Measurements from ENCODE around the gene HYAL2. TPM values are rescaled to one million over a fixed set of nuclear protein-coding genes. Genes with fewer than 3 reads are reported as not detected.
A peak's percentile ranks its signal among the peaks of the same experiment; 100 is the strongest.

HYAL2 gene
- total RNA-seq, 1 donor from 2014 or later, result 4.2 TPM

DNA sequence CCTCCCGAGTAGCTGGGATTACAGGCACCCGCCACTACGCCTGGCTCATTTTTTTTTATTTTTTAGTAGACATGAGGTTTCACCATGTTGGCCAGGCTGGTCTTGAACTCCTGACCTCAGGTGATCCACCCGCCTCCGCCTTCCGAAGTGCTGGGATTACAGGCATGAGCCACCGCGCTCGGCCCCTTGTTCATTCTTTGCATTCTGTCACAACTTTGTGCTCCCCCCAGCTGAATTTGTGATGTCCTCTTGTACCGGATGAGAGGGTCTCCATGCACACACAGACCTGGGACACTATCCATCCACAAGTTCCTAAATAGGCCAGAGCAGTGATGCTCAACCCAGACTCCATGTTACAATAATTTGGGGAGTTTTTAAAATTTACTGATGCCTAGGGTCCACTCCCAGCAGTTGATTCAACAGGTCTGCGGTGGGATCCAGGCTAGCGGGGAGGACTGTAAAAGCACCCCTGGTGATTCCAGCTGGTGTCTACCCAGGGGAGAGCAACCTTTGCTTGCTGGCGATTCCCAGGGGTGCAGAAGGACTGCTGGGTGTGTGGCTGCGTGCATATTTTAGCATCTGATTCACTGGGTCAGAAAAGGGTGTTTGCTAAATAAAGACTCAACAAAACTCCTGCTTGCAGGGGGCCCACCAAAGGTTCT, 17.1 kb upstream of the HYAL2 start:
- peaks cover 57% of the 10 kb centered on the region for H3K4me1 Mint-ChIP-seq
- ChIA-PET POLR2A (interaction anchor here (0.7 to 6.5 kb wide), 9 partner anchors 9 to 1328 kb away, joined by 5 to 195 read pairs (median 9); partner anchors contain the start of genes CYB561D2, HEMK1, HYAL2 and HYAL3), CTCF (interaction anchor here (1.8 kb wide), 1 partner anchor 11 kb away, joined by 6 read pairs; the partner anchor contains the start of genes CYB561D2 and NPRL2)
- H3K27ac Mint-ChIP-seq, result peak overlapping the region; percentile 98
- no peaks in the 10 kb centered on the region for H3K27me3 Mint-ChIP-seq
- H3K9me3 Mint-ChIP-seq, result no peaks in the 10 kb centered on the region
- DNase-seq (no peak), ATAC-seq (ENCODE audit: low read depth) (no peak)
- intact Hi-C loops (cut with micrococcal nuclease), result loop anchor here (1.0 kb wide), 1 partner anchor 11 kb away; the partner anchor contains the start of genes CYB561D2 and NPRL2
- peaks cover 10% of the 10 kb centered on the region for H3K36me3 Mint-ChIP-seq (ENCODE audit: low read depth)
- TF ChIP-seq, protein P1, sequence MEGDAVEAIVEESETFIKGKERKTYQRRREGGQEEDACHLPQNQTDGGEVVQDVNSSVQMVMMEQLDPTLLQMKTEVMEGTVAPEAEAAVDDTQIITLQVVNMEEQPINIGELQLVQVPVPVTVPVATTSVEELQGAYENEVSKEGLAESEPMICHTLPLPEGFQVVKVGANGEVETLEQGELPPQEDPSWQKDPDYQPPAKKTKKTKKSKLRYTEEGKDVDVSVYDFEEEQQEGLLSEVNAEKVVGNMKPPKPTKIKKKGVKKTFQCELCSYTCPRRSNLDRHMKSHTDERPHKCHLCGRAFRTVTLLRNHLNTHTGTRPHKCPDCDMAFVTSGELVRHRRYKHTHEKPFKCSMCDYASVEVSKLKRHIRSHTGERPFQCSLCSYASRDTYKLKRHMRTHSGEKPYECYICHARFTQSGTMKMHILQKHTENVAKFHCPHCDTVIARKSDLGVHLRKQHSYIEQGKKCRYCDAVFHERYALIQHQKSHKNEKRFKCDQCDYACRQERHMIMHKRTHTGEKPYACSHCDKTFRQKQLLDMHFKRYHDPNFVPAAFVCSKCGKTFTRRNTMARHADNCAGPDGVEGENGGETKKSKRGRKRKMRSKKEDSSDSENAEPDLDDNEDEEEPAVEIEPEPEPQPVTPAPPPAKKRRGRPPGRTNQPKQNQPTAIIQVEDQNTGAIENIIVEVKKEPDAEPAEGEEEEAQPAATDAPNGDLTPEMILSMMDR (IDR thresholded peaks at IDR 0.05), result no peak
- H3K4me3 Mint-ChIP-seq, result peak overlapping the region; percentile 95

DNA sequence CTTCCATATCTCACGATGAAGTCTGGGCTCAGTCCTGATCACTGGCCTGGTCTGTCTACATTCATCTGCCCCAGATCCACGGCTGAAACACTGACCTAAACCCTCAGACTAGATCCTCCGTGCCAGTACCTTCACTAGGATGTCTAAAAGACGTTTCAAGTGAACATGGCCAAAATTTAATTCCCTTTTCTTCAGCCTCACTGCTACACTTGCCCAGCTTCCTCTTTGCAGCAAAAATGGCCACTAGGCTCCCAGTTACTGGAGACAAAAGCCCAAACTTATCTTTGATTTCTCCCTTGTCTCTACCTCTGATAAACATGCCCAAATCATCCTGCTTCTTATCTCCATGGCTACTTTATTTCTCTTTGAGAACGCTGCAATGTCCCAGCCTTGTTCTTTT, 16.4 kb upstream of the HYAL2 start:
- H3K4me1 Mint-ChIP-seq, result peaks cover 62% of the 10 kb centered on the region
- peak overlapping the region; percentile 95 for H3K4me3 Mint-ChIP-seq
- H3K27me3 Mint-ChIP-seq, result no peaks in the 10 kb centered on the region
- TF ChIP-seq, protein P1 (IDR thresholded peaks at IDR 0.05), result no peak
- CTCF ChIA-PET, result interaction anchor here (3.8 kb wide), 1 partner anchor 9 kb away, joined by 16 read pairs; no protein-coding TSS in a partner anchor
- intact Hi-C loops (cut with micrococcal nuclease), result no loop called here
- H3K27ac Mint-ChIP-seq, result peak overlapping the region; percentile 98
- ATAC-seq (ENCODE audit: low read depth) (no peak), DNase-seq (no peak)
- no peaks in the 10 kb centered on the region for H3K9me3 Mint-ChIP-seq
- POLR2A ChIA-PET, result interaction anchor here (0.6 to 6.5 kb wide), 12 partner anchors 9 to 1615 kb away, joined by 3 to 195 read pairs (median 7); partner anchors contain the start of genes CYB561D2, HYAL2, HYAL3 and NAA80
- peaks cover 14% of the 10 kb centered on the region for H3K36me3 Mint-ChIP-seq (ENCODE audit: low read depth)

DNA sequence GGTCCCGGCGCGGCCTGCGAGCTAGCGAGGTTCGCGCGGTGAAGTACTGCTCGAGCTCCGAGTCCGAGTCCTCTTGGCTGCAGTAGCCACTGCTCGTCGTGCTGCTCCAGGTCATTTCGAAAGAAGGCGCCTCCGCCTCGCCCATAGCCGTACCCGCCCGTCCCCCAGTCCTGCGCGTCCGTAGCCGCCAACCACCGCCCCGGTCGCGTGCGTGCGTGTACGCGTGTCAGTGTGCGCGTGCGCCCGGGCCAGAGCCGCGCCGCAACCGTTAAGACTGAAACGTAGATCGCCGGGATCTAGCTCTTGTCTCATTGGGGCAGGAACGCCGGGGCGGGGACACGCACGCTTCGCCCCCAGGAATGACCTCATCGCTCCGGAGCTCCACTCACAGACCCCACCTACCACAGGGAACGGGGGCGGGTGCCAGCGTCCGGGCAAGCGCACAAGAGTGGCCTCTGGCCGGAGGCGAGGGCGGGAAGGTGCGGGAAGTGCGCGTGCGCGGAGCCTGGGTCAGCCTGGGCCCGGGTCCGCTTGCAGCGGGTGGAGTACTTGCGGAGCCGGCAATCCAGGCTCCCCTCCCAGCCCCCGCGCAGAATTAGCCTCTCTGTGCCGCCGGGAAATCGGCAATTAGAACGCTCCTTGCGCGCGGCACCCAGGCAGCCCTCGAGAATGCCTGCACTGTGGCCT, 14.8 kb upstream of the HYAL2 start:
- intact Hi-C loops (cut with micrococcal nuclease), result loop anchor here (1.0 to 2.0 kb wide), 4 partner anchors 9 to 38 kb away; partner anchors contain the start of genes HYAL3, NAA80, TMEM115 and TUSC2
- ChIA-PET POLR2A (interaction anchor here (0.5 to 6.5 kb wide), 35 partner anchors 8 to 1835 kb away, joined by 3 to 195 read pairs (median 5); partner anchors contain the start of genes C3orf18, CISH, CYB561D2 and DCAF1), CTCF (interaction anchor here (0.7 to 3.8 kb wide), 8 partner anchors 9 to 143 kb away, joined by 3 to 16 read pairs (median 6); partner anchors contain the start of genes CYB561D2, HYAL2, HYAL3 and NAA80)
- Mint-ChIP-seq H3K36me3 (ENCODE audit: low read depth) (peaks cover 20% of the 10 kb centered on the region), H3K27me3 (no peaks in the 10 kb centered on the region), H3K4me3 (peak overlapping the region; percentile 95), H3K9me3 (no peaks in the 10 kb centered on the region), H3K4me1 (peaks cover 66% of the 10 kb centered on the region), H3K27ac (peak overlapping the region; percentile 98)
- DNase-seq (peak; percentile 90), ATAC-seq (ENCODE audit: low read depth) (peak; percentile 83)
- TF ChIP-seq, protein P1 (IDR thresholded peaks at IDR 0.05), result no peak

DNA sequence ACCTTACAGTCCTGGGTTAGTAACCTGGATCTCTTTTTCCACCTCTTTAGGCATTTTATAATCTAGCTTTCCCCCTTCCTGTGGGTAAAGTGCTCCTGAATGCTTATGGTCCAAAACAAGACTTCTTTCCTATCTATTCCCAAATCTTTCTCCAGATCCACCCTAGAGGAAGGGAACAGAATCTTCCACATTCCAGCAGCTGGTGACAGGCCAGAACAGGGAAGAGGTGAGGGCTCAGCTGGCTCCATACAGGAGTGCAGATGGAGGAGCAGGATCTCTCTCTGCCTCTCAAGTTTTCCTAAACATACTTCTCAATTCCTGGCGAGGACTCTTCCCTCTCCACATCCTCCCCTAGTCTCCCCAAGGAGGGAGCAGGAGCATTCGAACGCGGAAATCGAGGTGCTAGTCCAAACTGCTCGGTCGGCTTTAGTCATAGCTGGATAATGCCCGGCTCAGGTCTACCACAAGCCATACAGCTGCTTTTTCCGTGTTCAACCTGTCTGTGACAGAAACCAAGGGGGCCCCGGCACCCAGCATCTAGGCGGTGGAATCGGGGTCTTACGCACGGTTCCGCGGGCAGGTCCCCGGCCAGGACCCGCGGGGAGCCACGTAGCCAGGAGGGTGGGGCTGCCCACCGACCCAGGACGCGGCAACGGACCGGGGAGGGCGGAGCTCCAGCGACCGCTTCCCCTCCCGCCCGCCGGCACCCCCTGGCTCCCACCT, 14.1 kb upstream of the HYAL2 start:
- ATAC-seq (ENCODE audit: low read depth), result peak; percentile 35
- peaks cover 26% of the 10 kb centered on the region for H3K36me3 Mint-ChIP-seq (ENCODE audit: low read depth)
- peaks cover 68% of the 10 kb centered on the region for H3K4me1 Mint-ChIP-seq
- intact Hi-C loops (cut with micrococcal nuclease), result loop anchor here (1.0 to 2.0 kb wide), 4 partner anchors 8 to 37 kb away; partner anchors contain the start of genes HYAL3, NAA80, TMEM115 and TUSC2
- CTCF ChIA-PET, result interaction anchor here (0.7 to 3.8 kb wide), 8 partner anchors 8 to 142 kb away, joined by 3 to 16 read pairs (median 6); partner anchors contain the start of genes CYB561D2, HYAL2, HYAL3 and NAA80
- H3K27ac Mint-ChIP-seq, result peak overlapping the region; percentile 98
- TF ChIP-seq, protein P1 (IDR thresholded peaks at IDR 0.05), result no peak
- POLR2A ChIA-PET, result interaction anchor here (0.5 to 6.5 kb wide), 31 partner anchors 12 to 1436 kb away, joined by 3 to 195 read pairs (median 5); partner anchors contain the start of genes C3orf18, CISH, CYB561D2 and DCAF1
- H3K9me3 Mint-ChIP-seq, result no peaks in the 10 kb centered on the region
- peak overlapping the region; percentile 95 for H3K4me3 Mint-ChIP-seq
- no peaks in the 10 kb centered on the region for H3K27me3 Mint-ChIP-seq
- no peak for DNase-seq
